GM18907 (cell line): ENCODE measurements around the gene RPS24.
"Not testable (repeated sequence)": the region's sequence is repeated elsewhere in the genome, so short reads cannot be mapped to it uniquely, and the experiment has no call there.

Experiments
- ATAC-seq: cut with Tn5 transposase; IDR thresholded peaks from one replicate; pipeline ENCODE4 v1.9.1; 2021; ENCODE audit warnings: mild to moderate bottlenecking, moderate library complexity; ENCODE audit not compliant: unreplicated experiment

Gene RPS24

DNA sequence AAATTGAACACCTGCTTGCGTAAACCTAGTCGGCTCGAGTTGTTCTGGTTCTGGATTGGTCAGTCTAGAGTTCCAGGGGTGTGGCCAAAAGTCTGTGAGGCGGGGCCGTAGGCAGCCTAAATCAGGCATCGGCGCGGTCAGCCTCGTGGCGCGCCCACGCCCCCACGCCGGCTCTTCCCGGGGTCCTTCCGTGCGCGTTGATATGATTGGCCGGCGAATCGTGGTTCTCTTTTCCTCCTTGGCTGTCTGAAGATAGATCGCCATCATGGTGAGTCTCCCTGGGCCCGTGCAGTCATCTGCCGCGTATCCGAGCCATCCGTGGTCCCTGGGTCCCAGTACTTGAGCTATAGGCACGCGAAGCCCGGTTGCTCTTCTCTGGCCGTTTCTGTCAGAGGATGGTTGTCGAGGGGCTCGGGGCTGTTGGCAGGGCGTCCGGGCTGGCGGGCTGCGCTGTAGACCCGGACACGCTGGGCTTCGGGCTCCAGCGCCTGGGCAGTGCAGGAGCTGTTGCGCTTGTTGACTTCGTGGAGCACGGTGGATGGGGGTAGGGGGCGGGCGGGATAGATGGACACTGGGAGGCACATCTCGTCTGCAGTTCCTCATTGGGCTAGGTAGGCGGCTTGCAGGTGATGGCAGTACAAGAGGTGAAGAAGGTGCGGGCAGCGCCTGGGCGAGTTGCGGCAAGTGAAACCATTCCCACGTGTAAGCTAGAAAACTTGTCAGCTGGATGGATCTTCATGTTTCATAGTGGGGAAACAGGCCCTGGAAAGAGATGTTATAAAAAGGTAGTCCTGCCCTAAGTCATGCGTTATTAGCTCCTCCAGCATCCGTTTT lies at the start of gene RPS24:
Gene RPS24, plus strand, starts transcription at position 227 of the 834 bp plus-strand sequence. Its CDS starts 39 bp downstream, at position 266.
- ATAC-seq, result peak; percentile 89

DNA sequence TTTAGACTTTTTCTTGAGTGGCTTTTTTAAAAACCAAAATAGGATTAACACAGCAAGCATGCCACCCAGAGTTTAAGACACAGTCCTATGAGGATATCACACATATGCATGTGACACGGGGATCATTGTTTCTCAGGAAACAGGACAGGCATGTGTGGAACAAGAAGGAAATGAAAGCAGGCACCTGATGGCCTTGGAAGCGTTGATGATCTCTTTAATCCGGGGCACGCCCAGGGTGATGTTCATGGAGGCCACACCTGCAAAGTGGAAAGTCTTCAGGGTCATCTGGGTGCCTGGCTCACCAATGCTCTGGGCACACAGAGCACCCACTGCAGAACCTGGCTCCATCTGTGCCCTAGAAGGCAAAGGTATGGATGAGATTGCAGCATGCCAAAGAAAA lies 48.7 kb upstream of the RPS24 start:
- no peak for ATAC-seq

DNA sequence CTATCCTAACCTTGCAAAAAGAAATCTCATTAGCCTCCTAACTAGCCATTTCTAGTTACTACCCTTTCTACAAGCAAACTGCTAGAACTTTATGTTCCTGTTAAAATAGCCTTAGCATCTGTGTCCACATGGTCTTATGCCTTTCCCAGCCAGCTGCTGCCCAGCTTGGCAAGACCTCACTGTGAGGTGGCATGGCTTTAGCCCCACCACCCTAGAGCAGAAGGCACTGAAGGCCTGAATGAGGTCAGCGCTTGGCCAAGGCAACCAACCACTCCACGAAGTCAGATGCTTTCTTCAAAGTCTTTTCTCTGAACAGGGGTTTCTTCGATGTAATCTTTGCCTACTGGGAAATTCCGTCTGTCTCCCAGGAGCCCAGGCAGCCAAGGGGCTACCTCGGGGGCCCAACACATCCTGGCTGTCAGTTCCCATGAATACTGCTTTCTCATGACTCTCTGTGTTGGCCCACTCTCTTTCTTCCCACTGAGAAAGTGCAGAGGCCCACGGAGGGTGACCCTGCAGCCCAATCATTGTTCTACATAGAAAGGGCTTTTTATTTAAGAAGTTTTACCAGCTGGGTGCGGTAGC lies 45.9 kb upstream of the RPS24 start:
- ATAC-seq, result no peak

DNA sequence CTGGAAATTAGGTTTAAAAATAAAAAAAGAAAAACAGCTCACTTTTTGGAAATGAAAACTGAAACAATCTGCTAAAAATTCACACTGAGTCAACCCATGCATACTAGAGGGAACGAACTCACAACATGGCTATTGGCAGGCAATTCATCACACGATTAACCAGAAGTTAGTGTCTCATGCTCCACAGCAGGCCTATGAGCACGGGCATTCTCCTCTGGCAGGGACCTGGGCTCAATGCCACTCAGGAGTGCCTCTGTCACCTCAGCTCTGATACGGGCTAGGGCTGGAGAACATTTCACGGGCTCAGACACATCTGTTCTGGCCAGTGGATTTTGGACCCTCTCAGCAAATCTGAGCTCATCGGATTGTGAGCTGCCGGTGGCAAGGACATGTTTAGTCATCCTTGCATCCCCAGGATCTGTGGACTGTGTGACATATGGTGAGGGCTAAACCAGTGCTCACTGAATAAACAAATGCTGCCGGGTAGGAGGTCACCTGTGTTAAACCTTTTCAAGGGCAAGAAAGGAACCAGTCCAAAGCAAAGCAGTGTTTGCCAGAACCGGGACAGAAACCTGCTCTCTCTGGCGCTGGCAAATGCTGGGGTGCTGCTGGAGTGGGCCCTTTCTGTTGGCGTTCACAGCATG lies 44.5 kb upstream of the RPS24 start:
- no peak for ATAC-seq

DNA sequence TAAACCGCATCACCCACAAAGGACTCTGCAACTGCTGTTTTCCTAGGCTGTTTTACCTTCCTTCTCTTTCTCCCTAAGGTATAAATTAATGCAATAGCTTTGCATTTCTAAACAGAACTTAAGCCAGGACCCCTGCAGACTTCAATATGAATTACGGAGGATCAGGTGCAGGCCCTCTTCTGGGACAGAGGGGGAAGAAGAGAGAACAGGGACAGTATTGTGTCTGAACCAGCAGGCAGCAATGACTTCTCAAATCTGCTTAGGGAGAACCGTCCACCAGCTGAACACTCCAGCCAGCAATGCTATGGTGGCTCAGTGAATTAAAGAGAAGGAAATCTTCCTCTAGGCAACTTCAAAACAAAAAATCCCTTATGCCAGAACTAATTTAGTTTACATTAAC lies 40.0 kb upstream of the RPS24 start:
- ATAC-seq, result no peak

DNA sequence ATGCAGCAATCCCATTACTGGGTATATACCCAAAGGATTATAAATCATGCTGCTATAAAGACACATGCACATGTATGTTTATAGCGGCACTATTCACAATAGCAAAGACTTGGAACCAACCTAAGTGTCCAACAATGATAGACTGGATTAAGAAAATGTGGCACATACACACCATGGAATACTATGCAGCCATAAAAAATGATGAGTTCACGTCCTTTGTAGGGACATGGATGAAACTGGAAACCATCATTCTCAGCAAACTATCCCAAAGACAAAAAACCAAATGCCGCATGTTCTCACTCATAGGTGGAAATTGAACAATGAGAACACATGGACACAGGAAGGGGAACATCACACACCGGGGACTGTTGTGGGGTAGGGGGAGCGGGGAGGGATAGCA lies 34.9 kb upstream of the RPS24 start:
- ATAC-seq, result not testable (repeated sequence)

DNA sequence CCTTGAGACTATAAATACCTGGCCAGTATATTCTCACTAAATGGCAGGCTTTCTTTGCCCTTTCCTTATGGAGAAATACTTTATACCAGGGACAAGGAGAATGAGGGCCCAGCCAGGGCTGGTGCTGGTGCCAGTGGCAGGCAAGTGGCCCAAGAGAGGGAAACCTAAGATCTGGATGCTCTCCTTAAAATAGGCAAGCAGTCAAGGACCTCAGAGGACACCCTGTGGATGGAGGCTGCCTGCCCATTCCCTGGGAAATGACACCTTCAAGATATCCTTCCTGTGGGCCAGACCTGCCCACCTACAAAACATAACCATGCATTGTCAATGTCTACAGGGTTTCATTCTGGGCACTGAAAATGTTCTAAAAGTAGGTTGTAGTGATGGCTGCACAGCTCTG lies 33.5 kb upstream of the RPS24 start:
- no peak for ATAC-seq

DNA sequence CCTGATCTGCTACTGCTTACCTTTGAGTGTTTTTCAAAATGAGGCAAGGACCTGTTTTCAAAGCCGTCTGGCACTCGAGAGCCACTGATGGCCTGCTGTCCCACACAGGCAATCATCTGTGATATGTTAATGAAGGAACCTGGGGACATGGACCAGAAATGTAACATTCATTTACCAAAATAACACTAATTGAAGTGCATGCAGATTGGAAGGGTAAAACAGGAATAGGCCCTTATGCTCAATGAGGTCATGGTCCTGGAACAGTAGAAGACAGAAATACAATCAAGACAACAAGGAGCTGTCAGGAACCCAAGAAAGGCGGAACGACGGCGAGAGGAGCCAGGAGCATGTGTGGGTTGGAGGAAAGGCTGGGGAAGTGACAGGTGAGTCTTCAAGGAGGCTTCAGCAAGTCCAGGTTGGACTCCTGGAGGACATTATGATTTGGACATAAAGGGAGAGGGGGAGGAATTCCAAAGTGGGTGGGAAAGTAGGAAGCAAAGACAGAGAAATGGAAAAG lies 32.6 kb upstream of the RPS24 start:
- ATAC-seq, result no peak

DNA sequence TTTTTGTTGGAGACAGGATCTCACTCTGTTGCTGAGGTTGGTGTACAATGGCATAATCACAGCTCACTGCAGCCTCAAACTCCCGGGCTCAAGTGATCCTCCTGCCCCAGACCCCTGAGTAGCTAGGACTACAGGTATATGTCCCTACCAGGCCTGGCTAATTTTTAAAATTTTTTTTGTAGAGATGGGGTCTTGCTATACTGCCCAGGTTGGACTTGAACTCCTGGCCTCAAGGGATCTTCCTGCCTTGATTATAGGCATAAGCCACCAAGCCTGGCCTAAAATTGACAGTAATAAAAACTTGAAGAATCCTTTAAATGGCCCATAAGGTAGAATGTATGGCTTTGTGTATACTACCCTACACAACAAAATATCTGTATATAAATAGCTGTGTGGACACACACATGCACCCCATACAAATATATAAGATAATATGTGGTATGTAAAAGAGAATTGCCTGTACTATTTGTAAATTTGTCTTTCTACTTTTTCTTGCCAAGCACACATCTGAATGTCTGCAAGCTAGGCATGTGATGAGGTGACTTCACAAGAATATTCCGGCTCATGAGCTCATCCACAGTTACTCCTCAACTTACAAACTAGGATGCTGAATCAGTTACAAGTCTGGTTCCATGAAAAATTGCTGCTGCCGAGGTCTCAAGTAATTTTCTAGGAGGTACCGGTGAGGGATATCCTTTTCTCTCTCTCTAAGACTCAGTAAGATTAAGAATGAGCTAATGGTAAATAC lies 30.9 kb upstream of the RPS24 start:
- ATAC-seq, result no peak

DNA sequence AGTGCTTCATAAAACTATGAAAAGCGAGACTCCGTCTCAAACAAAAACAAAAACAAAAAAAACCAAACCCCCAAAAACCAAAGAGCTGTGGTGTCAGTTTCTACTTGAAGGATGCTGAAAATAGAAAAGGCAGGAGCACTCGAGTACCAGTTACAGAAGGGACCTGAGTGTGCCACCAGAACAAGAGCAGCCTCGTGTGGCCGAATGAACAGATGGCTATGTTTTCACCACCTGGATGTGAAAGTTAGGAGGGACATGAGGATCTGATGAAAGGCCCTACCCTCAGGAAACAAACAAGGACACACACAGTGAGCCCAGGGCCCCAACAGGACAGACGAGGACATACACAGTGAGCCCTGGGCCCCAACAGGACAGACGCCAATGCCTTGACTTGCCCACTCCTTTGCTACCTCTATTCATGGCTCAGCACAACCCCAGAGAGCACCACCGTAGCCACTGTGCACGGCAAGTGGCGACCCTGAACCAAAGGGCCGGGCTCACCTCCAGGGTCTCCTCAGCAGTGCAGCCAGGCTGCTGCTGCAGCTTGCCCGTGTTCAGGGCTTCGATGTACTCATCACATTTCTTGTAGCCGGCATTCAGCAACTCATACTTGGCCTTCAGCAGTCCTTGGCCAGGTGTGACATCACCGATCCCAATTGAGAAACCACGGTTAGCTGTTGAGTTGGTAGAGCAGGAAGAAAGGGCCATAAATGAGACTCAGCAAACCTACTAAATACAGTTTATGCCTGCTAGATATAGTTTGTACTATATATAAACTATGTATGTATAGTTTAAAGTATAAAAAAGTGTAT lies 29.2 kb upstream of the RPS24 start:
- ATAC-seq, result no peak

DNA sequence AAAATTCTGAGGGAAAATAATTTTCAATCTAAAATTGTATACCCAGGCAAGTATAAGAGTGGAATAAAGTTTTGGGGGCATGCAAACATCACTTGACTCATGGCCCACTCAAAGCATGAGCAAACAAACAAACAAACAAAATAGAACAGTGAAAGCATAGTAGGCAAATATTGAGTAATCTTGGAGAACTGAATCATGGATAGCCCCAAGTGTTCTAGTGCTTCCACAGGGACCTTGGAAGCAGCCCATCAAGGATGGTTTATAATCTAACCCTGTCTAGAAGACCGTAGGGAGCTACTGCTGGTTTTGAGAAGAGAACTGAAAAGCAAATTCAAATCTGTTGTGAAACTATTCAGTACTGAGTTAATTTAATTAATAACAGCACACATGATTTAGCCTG lies 26.5 kb upstream of the RPS24 start:
- ATAC-seq, result no peak

DNA sequence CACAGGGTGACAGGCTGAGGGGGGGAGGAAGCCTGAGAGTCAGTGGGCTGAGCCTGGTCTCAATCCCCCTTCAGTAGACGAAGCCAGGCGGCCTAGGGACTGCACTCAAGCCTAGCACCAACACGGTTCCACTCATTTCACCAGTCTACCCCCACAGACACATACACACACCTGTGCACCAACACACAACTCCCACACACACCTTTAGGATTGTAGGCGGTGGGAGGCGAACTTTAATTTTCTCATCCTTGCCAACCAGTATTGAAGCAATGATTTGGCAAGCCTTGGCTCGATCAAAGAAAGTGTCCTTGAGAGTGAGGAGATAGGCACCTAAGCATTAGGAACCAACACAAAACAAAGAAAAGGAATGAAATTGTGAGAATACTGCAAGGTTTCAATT lies 24.0 kb upstream of the RPS24 start:
- ATAC-seq, result no peak

DNA sequence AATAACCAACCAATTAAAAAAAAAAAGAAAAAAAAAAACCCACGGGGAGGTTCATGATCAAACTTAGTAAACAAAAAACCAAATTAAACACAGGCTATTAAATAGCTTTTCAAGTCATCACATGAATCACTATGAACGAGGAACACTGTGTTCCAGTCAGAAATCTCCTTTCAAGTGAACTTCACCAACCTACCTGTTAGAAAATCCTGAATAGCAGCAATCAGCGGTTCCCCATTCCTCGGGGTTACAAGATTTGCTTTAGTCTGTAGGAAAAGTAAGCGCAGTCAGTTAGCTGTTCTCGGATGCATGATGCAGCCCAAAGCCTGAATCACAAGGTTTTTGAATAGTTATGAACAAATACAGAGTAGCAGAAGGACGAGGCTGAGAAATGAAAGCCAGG lies 23.4 kb upstream of the RPS24 start:
- ATAC-seq, result no peak

DNA sequence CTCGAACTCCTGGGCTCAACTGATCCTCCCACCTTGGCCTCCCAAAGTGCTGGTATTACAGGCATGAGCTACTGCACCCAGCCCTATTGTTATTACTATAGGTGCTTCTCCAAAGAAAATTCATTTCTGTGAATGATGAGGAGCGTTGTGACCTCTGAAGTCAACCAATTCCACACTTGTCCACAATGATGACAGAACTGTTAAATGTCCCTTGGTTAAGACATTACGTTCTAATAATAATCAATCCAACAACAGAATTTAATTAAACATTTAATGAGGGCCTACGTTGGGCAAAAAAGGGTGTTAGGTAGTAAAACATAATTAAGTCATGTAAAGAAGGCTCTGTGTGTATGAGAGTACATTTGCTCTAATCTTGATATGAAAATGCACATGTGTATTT lies 22.6 kb upstream of the RPS24 start:
- no peak for ATAC-seq

DNA sequence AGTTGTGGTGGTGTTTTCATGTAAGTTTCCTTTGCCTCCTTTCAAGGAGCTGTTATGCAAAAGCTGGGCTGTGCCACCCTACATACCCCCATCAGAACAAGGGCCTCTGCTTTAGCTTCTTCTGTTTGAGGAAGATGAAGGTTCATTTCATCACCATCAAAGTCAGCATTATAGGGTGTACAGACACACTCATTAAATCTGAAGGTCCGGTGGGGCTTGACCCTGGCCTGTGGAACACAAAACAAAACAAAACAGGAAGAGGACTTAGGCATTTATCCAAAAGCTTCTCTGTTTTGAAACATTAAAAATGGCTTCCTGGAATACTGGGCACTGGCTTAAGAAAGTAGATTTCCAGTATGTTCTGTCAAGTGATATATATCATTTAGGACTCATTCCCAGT lies 20.1 kb upstream of the RPS24 start:
- ATAC-seq, result no peak

DNA sequence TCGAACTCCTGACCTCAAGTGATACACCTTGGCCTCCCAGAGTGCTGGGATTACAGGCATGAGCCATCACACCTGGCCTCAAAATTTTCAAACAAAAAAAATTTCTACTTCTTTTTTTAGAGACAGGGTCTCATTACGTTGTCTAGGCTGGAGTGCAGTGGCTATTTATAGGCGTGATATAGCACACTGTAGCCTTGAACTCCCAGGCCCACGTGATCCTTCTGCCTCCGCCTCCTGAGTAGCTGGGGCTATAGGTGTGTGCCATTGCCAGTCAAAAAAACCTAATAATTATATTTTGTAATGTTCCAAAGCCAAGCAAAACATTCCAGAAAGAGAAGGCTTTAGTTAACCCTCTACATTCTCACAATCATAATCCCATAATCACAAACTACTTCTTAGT lies 18.1 kb upstream of the RPS24 start:
- ATAC-seq, result no peak

DNA sequence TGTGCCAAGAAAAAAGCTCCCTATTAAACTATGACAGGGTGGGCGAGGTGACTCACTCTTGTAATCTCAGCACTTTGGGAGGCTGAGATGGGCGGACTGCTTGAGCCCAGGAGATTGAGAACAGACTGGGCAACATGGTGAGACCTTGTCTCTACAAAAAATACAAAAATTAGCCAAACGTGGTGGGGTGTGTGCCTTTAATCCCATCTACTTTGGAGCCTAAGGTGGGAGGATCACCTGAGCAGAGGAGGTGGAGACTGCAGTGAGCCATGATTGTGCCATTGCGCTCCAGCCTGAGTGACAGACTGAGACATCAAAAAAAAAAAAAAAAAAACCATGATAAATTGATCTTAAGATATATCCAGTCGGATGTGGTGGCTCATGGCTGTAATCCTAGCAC lies 15.8 kb upstream of the RPS24 start:
- ATAC-seq, result no peak

DNA sequence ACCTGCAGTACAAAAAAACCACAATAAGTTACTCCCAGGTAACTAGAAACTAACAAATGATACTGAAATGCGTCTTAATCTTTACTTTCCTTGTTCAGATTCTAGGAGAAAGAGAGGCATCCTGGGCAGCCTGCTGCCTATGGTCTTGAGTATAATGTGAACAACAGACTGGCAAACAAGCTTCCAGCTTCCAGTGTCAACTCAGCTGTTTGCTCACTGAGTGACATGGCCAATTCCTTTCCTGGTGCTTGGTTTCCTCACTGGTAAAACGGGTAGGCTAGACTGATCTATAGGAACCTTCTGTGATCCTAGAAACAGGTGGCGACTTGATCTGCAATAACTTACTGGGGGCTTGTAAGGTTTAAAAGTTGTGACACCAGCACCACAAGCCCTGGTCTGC lies 14.4 kb upstream of the RPS24 start:
- no peak for ATAC-seq

DNA sequence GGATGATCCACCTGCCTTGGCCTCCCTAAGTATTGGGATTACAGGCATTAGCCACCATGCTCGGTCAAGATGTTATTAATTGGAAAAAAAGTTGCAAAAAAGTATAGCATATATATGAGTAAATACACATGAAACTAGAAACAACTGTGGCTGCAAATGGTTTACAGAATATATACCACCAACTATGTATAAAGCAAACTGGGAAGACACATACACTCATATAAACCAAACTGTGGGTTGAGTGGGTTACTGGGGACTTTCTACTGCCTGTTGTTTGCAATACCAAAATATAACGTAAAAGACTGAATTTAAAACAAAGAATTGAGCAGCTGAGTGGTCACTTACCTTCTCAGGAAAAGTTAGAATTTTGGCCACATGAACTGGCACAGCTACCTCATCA lies 12.5 kb upstream of the RPS24 start:
- ATAC-seq, result no peak

DNA sequence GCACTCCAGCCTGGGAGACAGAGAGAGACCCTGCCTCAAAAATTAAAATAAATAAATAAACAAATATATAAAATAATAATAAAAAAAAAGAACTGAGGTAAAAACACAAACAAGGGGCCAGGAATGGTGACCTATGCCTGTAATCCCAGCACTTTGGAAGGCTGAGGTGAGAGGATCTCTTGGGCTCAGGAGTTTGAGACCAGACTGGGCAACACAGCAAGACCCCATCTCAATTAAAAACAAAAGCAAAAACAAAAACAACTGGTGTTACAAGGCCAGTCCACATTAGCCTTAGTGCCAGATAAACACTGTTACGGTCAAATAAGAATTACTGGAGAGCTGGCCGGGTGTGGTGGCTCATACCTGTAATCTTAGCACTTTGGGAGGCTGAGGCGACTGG lies 9.9 kb upstream of the RPS24 start:
- no peak for ATAC-seq
